A673 (cell line): ENCODE results near the gene ZW10. TPM values are rescaled to one million over a fixed set of nuclear protein-coding genes. Genes with fewer than 3 reads are reported as not detected.
"Not testable (repeated sequence)": the region's sequence is repeated elsewhere in the genome, so short reads cannot be mapped to it uniquely, and the experiment has no call there.

ENCODE experiments used
- BruUV-seq: library from RNA; stranded (reverse); fragments of 400-500 nt; replicated peaks from 2 replicates; lab custom pipeline; 2021; lab: Mats Ljungman, UMichigan
- CTCF ChIA-PET: fragments of 300-600 bp; sonication (Branson Sonifier 250); formaldehyde crosslinking; loops from one replicate; lab custom pipeline; 2022; ENCODE audit warnings: antibody characterized with exemption; lab: Charles Lee
- POLR2A ChIA-PET: fragments of 300-600 bp; sonication (Branson Sonifier 250); formaldehyde crosslinking; loops from one replicate; lab custom pipeline; 2022; ENCODE audit warnings: antibody characterized with exemption; ENCODE audit not compliant: low non-redundant PET; lab: Charles Lee
- DNase-seq: peaks from one replicate; pipeline ENCODE4 v3.0.0-alpha.2; 2015; ENCODE audit warnings: low spot score
- H3K27ac ChIP-seq: fragments of 200-600 bp; sonication (generic); 2 replicates; pipeline ENCODE4 v1.5.1; 2016; ENCODE audit warnings: mixed run types, low read depth, mild to moderate bottlenecking, mixed read lengths, antibody characterized with exemption, low read length; ENCODE audit not compliant: poor library complexity, severe bottlenecking
- H3K27me3 ChIP-seq: fragments of 200-600 bp; sonication (generic); replicated peaks from 2 replicates; pipeline ENCODE4 v1.6.1; 2017; ENCODE audit warnings: mixed run types, low read depth, mild to moderate bottlenecking, mixed read lengths, antibody characterized with exemption, low read length; ENCODE audit not compliant: insufficient read depth, poor library complexity
- H3K36me3 ChIP-seq: fragments of 200-600 bp; sonication (generic); 2 replicates; pipeline ENCODE4 v1.6.1; 2016; ENCODE audit warnings: mixed run types, mild to moderate bottlenecking, mixed read lengths, antibody characterized with exemption, low read length; ENCODE audit not compliant: insufficient read depth, poor library complexity, severe bottlenecking
- H3K4me1 ChIP-seq: fragments of 200-600 bp; sonication (generic); 2 replicates; pipeline ENCODE4 v1.6.1; 2017; ENCODE audit warnings: mixed run types, mild to moderate bottlenecking, mixed read lengths, antibody characterized with exemption, low read length; ENCODE audit not compliant: insufficient read depth, poor library complexity, severe bottlenecking
- H3K4me3 ChIP-seq: fragments of 200-600 bp; sonication (generic); 2 replicates; pipeline ENCODE4 v1.5.1; 2016; ENCODE audit warnings: low read depth, mixed run types, mild to moderate bottlenecking, mixed read lengths, low read length; ENCODE audit not compliant: poor library complexity, severe bottlenecking
- H3K9me3 ChIP-seq: fragments of 200-600 bp; sonication (generic); 2 replicates; pipeline ENCODE4 v1.6.1; 2016; ENCODE audit warnings: mixed run types, low read depth, mild to moderate bottlenecking, mixed read lengths, antibody characterized with exemption, low read length; ENCODE audit not compliant: poor library complexity, severe bottlenecking
- EZH2 ChIP-seq: fragments of 200-600 bp; sonication (generic); IDR thresholded peaks from 2 replicates; pipeline ENCODE4 v1.6.1; 2017; ENCODE audit warnings: borderline replicate concordance, low read depth, mild to moderate bottlenecking, mixed read lengths, antibody characterized with exemption, low read length; ENCODE audit not compliant: poor library complexity, severe bottlenecking
- intact Hi-C: fragments of 100-400 bp; cut with micrococcal nuclease; formaldehyde crosslinking; loops from one replicate; pipeline ENCODE4 v1.10.0; 2022; ENCODE audit not compliant: unreplicated experiment
- total RNA-seq: library from RNA; stranded (reverse); gene quantifications from 2 replicates; pipeline ENCODE4 v1.2.3, GENCODE V29; 2021
- TF ChIP-seq, protein P1 (sequence below): fragments of 300-800, 200-600 bp; sonication (generic); conservative IDR thresholded peaks from 2 replicates; pipeline ENCODE4 v1.5.1; 2017; ENCODE audit warnings: low read depth, mild to moderate bottlenecking, antibody characterized with exemption, low read length, moderate library complexity, mixed read lengths

The ZW10 gene
- total RNA-seq, 1 experiment from 2014 or later: 31.4 TPM

DNA sequence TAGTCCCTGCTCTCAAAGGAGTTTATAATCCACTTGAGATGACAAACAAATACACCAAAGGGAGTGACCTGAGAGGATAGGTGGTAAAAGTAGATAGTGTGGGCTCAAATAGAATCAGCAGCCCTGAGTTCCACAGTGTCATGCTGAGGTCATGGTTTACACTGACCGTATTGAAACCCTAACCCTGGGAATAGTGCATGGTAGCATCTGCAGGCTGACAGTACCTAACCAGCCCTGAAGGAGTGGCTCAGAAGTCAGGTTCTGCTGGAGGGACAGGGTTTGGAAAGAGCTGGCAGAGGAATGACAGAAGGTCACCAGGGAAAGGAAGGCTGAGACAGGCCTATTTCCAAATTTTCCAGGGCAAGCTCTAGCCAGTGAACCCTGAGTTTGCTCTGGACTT, 58.2 kb downstream of the ZW10 start:
- Histone ChIP-seq H3K4me3 (no peak overlapping the region), H3K4me1 (no peaks in the 10 kb centered on the region), H3K27ac (no peak overlapping the region), H3K9me3 (no peaks in the 10 kb centered on the region), H3K27me3 (no peaks in the 10 kb centered on the region), H3K36me3 (no peaks in the 10 kb centered on the region)
- intact Hi-C loops: no loop called here
- no peak for TF ChIP-seq EZH2
- TF ChIP-seq, protein P1, sequence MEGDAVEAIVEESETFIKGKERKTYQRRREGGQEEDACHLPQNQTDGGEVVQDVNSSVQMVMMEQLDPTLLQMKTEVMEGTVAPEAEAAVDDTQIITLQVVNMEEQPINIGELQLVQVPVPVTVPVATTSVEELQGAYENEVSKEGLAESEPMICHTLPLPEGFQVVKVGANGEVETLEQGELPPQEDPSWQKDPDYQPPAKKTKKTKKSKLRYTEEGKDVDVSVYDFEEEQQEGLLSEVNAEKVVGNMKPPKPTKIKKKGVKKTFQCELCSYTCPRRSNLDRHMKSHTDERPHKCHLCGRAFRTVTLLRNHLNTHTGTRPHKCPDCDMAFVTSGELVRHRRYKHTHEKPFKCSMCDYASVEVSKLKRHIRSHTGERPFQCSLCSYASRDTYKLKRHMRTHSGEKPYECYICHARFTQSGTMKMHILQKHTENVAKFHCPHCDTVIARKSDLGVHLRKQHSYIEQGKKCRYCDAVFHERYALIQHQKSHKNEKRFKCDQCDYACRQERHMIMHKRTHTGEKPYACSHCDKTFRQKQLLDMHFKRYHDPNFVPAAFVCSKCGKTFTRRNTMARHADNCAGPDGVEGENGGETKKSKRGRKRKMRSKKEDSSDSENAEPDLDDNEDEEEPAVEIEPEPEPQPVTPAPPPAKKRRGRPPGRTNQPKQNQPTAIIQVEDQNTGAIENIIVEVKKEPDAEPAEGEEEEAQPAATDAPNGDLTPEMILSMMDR: no peak
- ChIA-PET POLR2A (interaction anchor here (0.6 kb wide), 1 partner anchor 459 kb away, joined by 3 read pairs; no protein-coding TSS in a partner anchor), CTCF (no interaction called here)
- no peak for DNase-seq
- no TSS peak for BruUV-seq

DNA sequence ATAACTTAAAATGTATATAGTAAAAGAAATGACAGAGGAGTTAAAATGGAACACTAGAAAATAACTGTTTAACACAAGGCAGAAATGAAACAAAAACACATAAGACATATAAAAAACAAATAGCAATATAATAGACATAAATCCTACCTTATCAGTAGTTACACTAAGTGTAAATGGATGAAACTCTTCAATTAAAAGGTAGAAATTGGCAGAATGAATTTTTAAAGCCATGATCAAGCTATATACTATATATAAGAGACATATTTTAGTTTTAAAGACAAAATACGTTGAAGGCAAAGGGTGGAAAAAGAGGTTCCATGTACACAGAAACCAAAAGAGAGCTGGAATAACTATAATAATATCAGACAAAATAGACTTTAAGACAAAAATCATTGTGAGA, 62.5 kb downstream of the ZW10 start:
- DNase-seq: no peak
- BruUV-seq: no TSS peak
- Histone ChIP-seq H3K4me3 (no peak overlapping the region), H3K27me3 (no peaks in the 10 kb centered on the region), H3K4me1 (peaks cover 11% of the 10 kb centered on the region), H3K36me3 (no peaks in the 10 kb centered on the region), H3K9me3 (peaks cover 8% of the 10 kb centered on the region), H3K27ac (no peak overlapping the region)
- ChIA-PET POLR2A (no interaction called here), CTCF (no interaction called here)
- intact Hi-C loops: no loop called here
- TF ChIP-seq, protein P1: no peak
- TF ChIP-seq EZH2: no peak

DNA sequence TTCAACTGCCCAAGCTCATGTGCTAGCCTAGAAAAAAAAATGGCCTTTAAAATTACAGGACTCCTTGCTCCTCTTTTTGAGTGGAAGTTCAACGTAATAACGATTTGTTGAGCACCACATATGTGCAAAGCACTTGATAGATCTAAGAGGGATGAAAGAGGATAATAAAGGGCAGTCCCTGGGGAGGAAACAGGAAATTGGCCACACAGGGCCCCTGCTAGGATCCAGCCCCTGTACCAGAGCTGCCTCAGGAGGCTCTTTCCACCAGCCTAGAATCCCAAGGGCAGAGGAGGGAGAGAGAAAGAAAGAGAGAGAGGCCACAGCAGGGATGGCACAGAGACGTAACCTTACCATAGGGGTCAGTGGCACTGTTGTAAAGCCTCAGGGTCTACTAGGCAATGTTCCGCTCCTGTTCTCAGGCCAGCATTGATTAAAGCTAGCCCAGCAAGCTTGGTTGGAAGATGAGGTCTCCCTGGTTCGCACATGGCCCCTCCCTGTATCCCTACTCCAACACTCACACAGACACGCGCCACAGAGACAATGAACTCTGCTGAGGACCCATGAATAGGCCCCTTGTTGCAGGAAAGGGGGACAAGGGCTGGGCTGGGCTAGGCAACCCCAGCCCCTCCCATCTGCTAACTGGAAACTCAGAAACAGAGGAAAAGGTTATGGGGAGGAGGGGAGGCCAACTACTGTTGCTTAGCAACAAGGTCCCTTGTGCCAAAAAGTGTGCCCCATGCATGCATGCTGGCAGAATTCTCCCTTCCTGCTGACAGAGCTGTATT, 67.4 kb downstream of the ZW10 start, which contains the start of gene TMPRSS5:
TSS of gene TMPRSS5 (minus strand) at position 438 of the 785 bp plus-strand sequence. CDS start at position 354, 84 bp downstream.
- TF ChIP-seq, protein P1: no peak
- TF ChIP-seq EZH2: no peak
- peak; percentile 93 for DNase-seq
- H3K27ac ChIP-seq: peak within 1 kb of the TSS; percentile 1
- intact Hi-C loops: no loop called here
- H3K36me3 ChIP-seq: no peaks in the 10 kb centered on the region
- H3K4me1 ChIP-seq: peaks cover 18% of the 10 kb centered on the region
- H3K4me3 ChIP-seq: no peak within 1 kb of the TSS
- BruUV-seq: no TSS peak
- ChIA-PET CTCF (no interaction called here), POLR2A (interaction anchor here (0.5 kb wide), 1 partner anchor 109 kb away, joined by 4 read pairs; no protein-coding TSS in a partner anchor)
- H3K27me3 ChIP-seq: no peaks in the 10 kb centered on the region
- H3K9me3 ChIP-seq: peaks cover 8% of the 10 kb centered on the region

DNA sequence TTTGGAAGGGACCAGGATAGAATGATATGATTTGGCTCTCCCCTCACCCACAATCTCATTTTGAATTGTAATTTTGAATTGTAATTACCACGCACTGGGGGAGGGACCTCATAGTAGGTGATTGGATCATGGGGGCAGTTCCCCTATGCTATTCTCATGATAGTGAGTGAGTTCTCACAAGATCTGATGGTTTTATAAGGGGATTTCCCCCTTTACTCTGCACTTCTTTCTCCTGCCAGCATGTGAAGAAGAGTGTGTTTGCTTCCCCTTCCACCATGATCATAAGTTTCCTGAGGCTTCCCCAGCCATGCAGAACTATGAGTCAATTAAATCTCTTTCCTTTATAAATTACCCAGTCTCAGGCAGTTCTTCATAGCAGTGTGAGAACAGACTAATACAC, 69.9 kb downstream of the ZW10 start:
- H3K9me3 ChIP-seq, CTCF ChIA-PET, POLR2A ChIA-PET, intact Hi-C loops, BruUV-seq, H3K4me3 ChIP-seq, H3K27me3 ChIP-seq, DNase-seq, H3K36me3 ChIP-seq, H3K27ac ChIP-seq: not testable (repeated sequence)
- H3K4me1 ChIP-seq: peaks cover 18% of the 10 kb centered on the region
